Activated B cell treated with CpG ODN at 0.5 μM for 24 hours (primary cell): ENCODE measurements around the gene OVOL1. TPM values are rescaled to one million over a fixed set of nuclear protein-coding genes. Genes with fewer than 3 reads are reported as not detected.

Experiments used
- ATAC-seq: fragments of 200-7000 bp; cut with Tn5 transposase; one replicate; pipeline ENCODE4 v1.10.0; 2021; ENCODE audit warnings: low read depth, mild to moderate bottlenecking, moderate library complexity
- CTCF ChIA-PET: fragments of 350-600 bp; sonication (Branson Sonifier 250); formaldehyde crosslinking; loops from one replicate; lab custom pipeline; 2021; ENCODE audit warnings: antibody characterized with exemption; lab: Charles Lee
- POLR2A ChIA-PET: fragments of 350-600 bp; sonication (Branson Sonifier 250); formaldehyde crosslinking; loops from one replicate; lab custom pipeline; 2021; ENCODE audit warnings: antibody characterized with exemption; lab: Charles Lee
- DNase-seq: peaks from one replicate; pipeline ENCODE4 v3.0.0; 2022
- H3K27ac Mint-ChIP-seq: one replicate; pipeline ENCODE4 v1.8.0; 2020; ENCODE audit warnings: mixed read lengths
- H3K27me3 Mint-ChIP-seq: one replicate; pipeline ENCODE4 v1.8.0; 2021; ENCODE audit warnings: mixed read lengths
- H3K36me3 Mint-ChIP-seq: one replicate; pipeline ENCODE4 v1.8.0; 2021; ENCODE audit warnings: low read depth, mixed read lengths
- H3K4me1 Mint-ChIP-seq: one replicate; pipeline ENCODE4 v1.8.0; 2021; ENCODE audit warnings: mixed read lengths
- H3K4me3 Mint-ChIP-seq: one replicate; pipeline ENCODE4 v1.8.0; 2020; ENCODE audit warnings: mild to moderate bottlenecking, mixed read lengths
- H3K9me3 Mint-ChIP-seq: one replicate; pipeline ENCODE4 v1.8.0; 2020; ENCODE audit warnings: mixed read lengths
- CTCF ChIP-seq: fragments of 200-600 bp; IDR thresholded peaks from one replicate; pipeline ENCODE4 v1.8.0; 2022; ENCODE audit warnings: antibody characterized with exemption, mild to moderate bottlenecking
- intact Hi-C: fragments of 100-400 bp; cut with micrococcal nuclease; formaldehyde crosslinking; loops from one replicate; pipeline ENCODE4 v1.15.1; 2024
- total RNA-seq: library from RNA; stranded (reverse); gene quantifications from 2 replicates; pipeline ENCODE4 v1.2.3, GENCODE V29; 2022

Gene OVOL1
- total RNA-seq, 1 donor from 2014 or later, result 0.09 TPM

- Mint-ChIP-seq H3K4me3 (no peak overlapping the region), H3K36me3 (peaks cover 16% of the 10 kb centered on the region), H3K27me3 (no peaks in the 10 kb centered on the region), H3K9me3 (no peaks in the 10 kb centered on the region), H3K4me1 (peaks cover 9% of the 10 kb centered on the region), H3K27ac (no peak overlapping the region)
- no peak for ATAC-seq
- POLR2A ChIA-PET, result interaction anchor here (0.8 kb wide), 1 partner anchor 18 kb away, joined by 3 read pairs; no protein-coding TSS in a partner anchor
- no peak for TF ChIP-seq CTCF
- CTCF ChIA-PET, result interaction anchor here (1.4 to 3.2 kb wide), 2 partner anchors 43 to 148 kb away, joined by 3 to 12 read pairs; no protein-coding TSS in a partner anchor
- intact Hi-C loops, result no loop called here
- DNase-seq, result no peak
Measured at GRCh38 chr11:65773784-65774411, 13.0 kb upstream of the OVOL1 start.

- peaks cover 16% of the 10 kb centered on the region for H3K36me3 Mint-ChIP-seq
- TF ChIP-seq CTCF, result no peak
- DNase-seq (no peak), ATAC-seq (no peak)
- peaks cover 10% of the 10 kb centered on the region for H3K4me1 Mint-ChIP-seq
- CTCF ChIA-PET, result interaction anchor here (0.5 to 3.2 kb wide), 2 partner anchors 17 to 42 kb away, joined by 3 to 12 read pairs; no protein-coding TSS in a partner anchor
- POLR2A ChIA-PET, result interaction anchor here (0.6 kb wide), 1 partner anchor 225 kb away, joined by 7 read pairs; no protein-coding TSS in a partner anchor
- peak overlapping the region; percentile 32 for H3K27ac Mint-ChIP-seq
- H3K4me3 Mint-ChIP-seq, result no peak overlapping the region
- H3K27me3 Mint-ChIP-seq, result no peaks in the 10 kb centered on the region
- intact Hi-C loops, result no loop called here
- H3K9me3 Mint-ChIP-seq, result no peaks in the 10 kb centered on the region
Measured at GRCh38 chr11:65774525-65775306, 12.1 kb upstream of the OVOL1 start.

- Mint-ChIP-seq H3K9me3 (no peaks in the 10 kb centered on the region), H3K27ac (no peak overlapping the region), H3K4me1 (peaks cover 10% of the 10 kb centered on the region), H3K36me3 (peaks cover 16% of the 10 kb centered on the region), H3K27me3 (no peaks in the 10 kb centered on the region), H3K4me3 (no peak overlapping the region)
- DNase-seq (no peak), ATAC-seq (no peak)
- ChIA-PET POLR2A (interaction anchor here (0.5 to 1.4 kb wide), 3 partner anchors 11 to 65 kb away, joined by 3 to 6 read pairs (median 4); partner anchors contain the start of gene OVOL1), CTCF (interaction anchor here (0.6 to 3.2 kb wide), 2 partner anchors 10 to 41 kb away, joined by 3 to 12 read pairs; no protein-coding TSS in a partner anchor)
- intact Hi-C loops, result no loop called here
- no peak for TF ChIP-seq CTCF
Measured at GRCh38 chr11:65776196-65776595, 10.7 kb upstream of the OVOL1 start.

GRCh38 chr11:65776710-65777141 is 10.1 kb upstream of the OVOL1 start:
- DNase-seq (no peak), ATAC-seq (no peak)
- intact Hi-C loops, result no loop called here
- Mint-ChIP-seq H3K27ac (no peak overlapping the region), H3K27me3 (no peaks in the 10 kb centered on the region), H3K4me1 (peaks cover 10% of the 10 kb centered on the region), H3K36me3 (peaks cover 16% of the 10 kb centered on the region), H3K4me3 (no peak overlapping the region), H3K9me3 (no peaks in the 10 kb centered on the region)
- ChIA-PET CTCF (interaction anchor here (0.6 to 3.2 kb wide), 2 partner anchors 10 to 40 kb away, joined by 3 to 12 read pairs; no protein-coding TSS in a partner anchor), POLR2A (interaction anchor here (0.5 to 1.4 kb wide), 3 partner anchors 10 to 65 kb away, joined by 3 to 6 read pairs (median 4); partner anchors contain the start of gene OVOL1)
- no peak for TF ChIP-seq CTCF
